ENCODE measurements around the gene TCF12. TPM values are rescaled to one million over a fixed set of nuclear protein-coding genes. Genes with fewer than 3 reads are reported as not detected.

Gene TCF12
- polyA plus RNA-seq, 3 donors, result 15.8 to 52.5 (median 27.6) TPM

DNA sequence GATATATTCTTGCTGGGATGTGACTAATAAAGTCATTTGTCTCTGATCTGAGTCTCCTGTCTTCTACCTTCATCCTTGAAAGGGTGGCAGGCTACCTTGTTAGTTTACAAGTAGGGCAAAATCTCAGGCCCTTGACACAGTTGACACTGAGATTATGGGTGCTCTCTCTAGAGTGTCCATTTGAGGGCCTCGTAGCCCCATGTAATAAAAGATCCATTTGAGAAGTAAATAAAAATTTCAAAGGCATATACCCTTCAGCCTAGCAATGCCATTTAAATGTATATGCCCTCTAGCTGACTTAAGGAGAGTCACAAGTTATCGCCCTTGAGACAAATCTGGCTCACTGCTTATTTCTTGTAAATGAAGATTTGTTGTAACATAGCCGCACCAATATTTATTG lies 98.6 kb downstream of the TCF12 start:
- no peak overlapping the region for H3K27ac ChIP-seq (ENCODE audit: low read depth in 1 of 2, low read length in 2 of 2)
- peaks cover 51% of the 10 kb centered on the region for H4K20me1 ChIP-seq (ENCODE audit: insufficient read depth, low read length)
- no peak overlapping the region for H2AFZ ChIP-seq (ENCODE audit: insufficient read depth, low read depth, low read length, poor library complexity, severe bottlenecking)
- H3K4me1 ChIP-seq (ENCODE audit: control insufficient read depth in 1 of 2, insufficient read depth in 2 of 2, low read length in 2 of 2), result no peaks in the 10 kb centered on the region
- H3K79me2 ChIP-seq (ENCODE audit: insufficient read depth, low read length), result peaks cover 48% of the 10 kb centered on the region
- H3K4me3 ChIP-seq (replicated peaks in 1 of 3; ENCODE audit: low read depth in 2 of 3, low read length in 3 of 3), result no peak overlapping the region
- intact Hi-C loops (cut with micrococcal nuclease), result no loop called here
- H3K36me3 ChIP-seq (replicated peaks in 1 of 2; ENCODE audit: control insufficient read depth in 1 of 2, insufficient read depth in 2 of 2, low read length in 2 of 2), result no peaks in the 10 kb centered on the region
- Mint-ChIP-seq H3K4me3 (no peak overlapping the region), H3K9me3 (peaks cover 0 to 1% (median 0%) of the 10 kb centered on the region in 7 donors), H3K4me1 (peaks cover 13% of the 10 kb centered on the region), H3K27me3 (ENCODE audit: low read depth in 3 of 3) (no peaks in the 10 kb centered on the region), H3K36me3 (peaks cover 5 to 11% of the 10 kb centered on the region in 2 donors), H3K27ac (peak overlapping the region in 2 of 7 donors; percentile 52 to 62)
- H3K4me2 ChIP-seq (replicated peaks; ENCODE audit: extremely low read depth, low read length, poor library complexity, severe bottlenecking), result no peak overlapping the region
- TF ChIP-seq, protein P1, sequence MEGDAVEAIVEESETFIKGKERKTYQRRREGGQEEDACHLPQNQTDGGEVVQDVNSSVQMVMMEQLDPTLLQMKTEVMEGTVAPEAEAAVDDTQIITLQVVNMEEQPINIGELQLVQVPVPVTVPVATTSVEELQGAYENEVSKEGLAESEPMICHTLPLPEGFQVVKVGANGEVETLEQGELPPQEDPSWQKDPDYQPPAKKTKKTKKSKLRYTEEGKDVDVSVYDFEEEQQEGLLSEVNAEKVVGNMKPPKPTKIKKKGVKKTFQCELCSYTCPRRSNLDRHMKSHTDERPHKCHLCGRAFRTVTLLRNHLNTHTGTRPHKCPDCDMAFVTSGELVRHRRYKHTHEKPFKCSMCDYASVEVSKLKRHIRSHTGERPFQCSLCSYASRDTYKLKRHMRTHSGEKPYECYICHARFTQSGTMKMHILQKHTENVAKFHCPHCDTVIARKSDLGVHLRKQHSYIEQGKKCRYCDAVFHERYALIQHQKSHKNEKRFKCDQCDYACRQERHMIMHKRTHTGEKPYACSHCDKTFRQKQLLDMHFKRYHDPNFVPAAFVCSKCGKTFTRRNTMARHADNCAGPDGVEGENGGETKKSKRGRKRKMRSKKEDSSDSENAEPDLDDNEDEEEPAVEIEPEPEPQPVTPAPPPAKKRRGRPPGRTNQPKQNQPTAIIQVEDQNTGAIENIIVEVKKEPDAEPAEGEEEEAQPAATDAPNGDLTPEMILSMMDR (IDR thresholded peaks at IDR 0.05), result no peak
- WGBS (ENCODE audit: insufficient coverage), result no CpG with 5 or more reads among the region's 3 CpGs
- H3K27me3 ChIP-seq (ENCODE audit: control insufficient read depth in 2 of 2, insufficient read depth in 2 of 2, low read length in 2 of 2), result no peaks in the 10 kb centered on the region
- no peak for DNase-seq
- H3K9me3 ChIP-seq (replicated peaks in 1 of 2; ENCODE audit: control insufficient read depth in 1 of 2, insufficient read depth in 1 of 2, low read length in 2 of 2), result no peaks in the 10 kb centered on the region
- no peak overlapping the region for H3K9ac ChIP-seq (ENCODE audit: insufficient read depth, low read length, poor library complexity, severe bottlenecking)

DNA sequence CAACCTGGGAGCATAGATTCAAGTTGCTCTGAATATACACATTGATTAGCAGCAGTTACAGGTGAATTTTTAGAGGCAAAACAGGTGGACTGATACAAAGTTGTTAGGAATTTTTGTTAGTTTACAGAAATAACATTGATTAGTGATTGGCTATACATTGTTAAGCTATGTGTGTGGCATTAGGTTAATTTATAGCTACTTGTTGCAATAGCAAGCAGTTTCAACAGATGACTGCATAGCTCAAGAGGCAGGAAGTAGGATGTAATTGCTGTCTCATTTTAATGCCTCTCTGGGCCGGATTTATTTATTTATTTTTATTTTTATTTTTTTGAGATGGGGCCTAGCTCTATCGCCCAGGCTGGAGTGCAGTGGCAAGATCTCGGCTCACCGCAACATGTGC lies 99.7 kb downstream of the TCF12 start:
- WGBS (ENCODE audit: insufficient coverage), result 100% methylated on average over 3 of the region's 4 CpGs
- peaks cover 0 to 1% (median 0%) of the 10 kb centered on the region in 7 donors for H3K9me3 Mint-ChIP-seq
- Histone ChIP-seq H2AFZ (ENCODE audit: insufficient read depth, low read depth, low read length, poor library complexity, severe bottlenecking) (no peak overlapping the region), H3K4me3 (replicated peaks in 1 of 3; ENCODE audit: low read depth in 2 of 3, low read length in 3 of 3) (no peak overlapping the region), H3K27me3 (ENCODE audit: control insufficient read depth in 2 of 2, insufficient read depth in 2 of 2, low read length in 2 of 2) (no peaks in the 10 kb centered on the region), H3K9me3 (replicated peaks in 1 of 2; ENCODE audit: control insufficient read depth in 1 of 2, insufficient read depth in 1 of 2, low read length in 2 of 2) (no peaks in the 10 kb centered on the region), H3K79me2 (ENCODE audit: insufficient read depth, low read length) (peaks cover 47% of the 10 kb centered on the region), H3K4me2 (replicated peaks; ENCODE audit: extremely low read depth, low read length, poor library complexity, severe bottlenecking) (no peak overlapping the region), H3K4me1 (ENCODE audit: control insufficient read depth in 1 of 2, insufficient read depth in 2 of 2, low read length in 2 of 2) (no peaks in the 10 kb centered on the region), H4K20me1 (ENCODE audit: insufficient read depth, low read length) (peaks cover 46% of the 10 kb centered on the region), H3K36me3 (replicated peaks in 1 of 2; ENCODE audit: control insufficient read depth in 1 of 2, insufficient read depth in 2 of 2, low read length in 2 of 2) (no peaks in the 10 kb centered on the region), H3K9ac (ENCODE audit: insufficient read depth, low read length, poor library complexity, severe bottlenecking) (no peak overlapping the region), H3K27ac (ENCODE audit: low read depth in 1 of 2, low read length in 2 of 2) (no peak overlapping the region)
- TF ChIP-seq, protein P1 (IDR thresholded peaks at IDR 0.05), result no peak
- intact Hi-C loops (cut with micrococcal nuclease), result no loop called here
- H3K4me3 Mint-ChIP-seq, result no peak overlapping the region
- H3K4me1 Mint-ChIP-seq, result peaks cover 10% of the 10 kb centered on the region
- peak overlapping the region in 1 of 7 donors; percentile 69 for H3K27ac Mint-ChIP-seq
- no peaks in the 10 kb centered on the region for H3K27me3 Mint-ChIP-seq (ENCODE audit: low read depth in 3 of 3)
- peaks cover 5 to 11% of the 10 kb centered on the region in 2 donors for H3K36me3 Mint-ChIP-seq
- no peak for DNase-seq

Measured in CD14-positive monocyte (primary cell).